GM19452 (cell line): ENCODE results near the gene TMEM223.
A peak's percentile ranks its signal among the peaks of the same experiment; 100 is the strongest.
"Not testable (repeated sequence)": the region's sequence is repeated elsewhere in the genome, so short reads cannot be mapped to it uniquely, and the experiment has no call there.

Source experiments
- ATAC-seq: cut with Tn5 transposase; IDR thresholded peaks from one replicate; pipeline ENCODE4 v1.9.1; 2021; ENCODE audit not compliant: unreplicated experiment

The TMEM223 gene

GRCh38 chr11:62753736-62754603, 37.8 kb downstream of the TMEM223 start, which contains the start of gene ZBTB3:
TSS of gene ZBTB3 (minus strand) at chr11:62754160. CDS start at chr11:62753664, 496 bp downstream.
- peak; percentile 94 for ATAC-seq

- peak; percentile 1 for ATAC-seq
These were observed 38.6 kb downstream of the TMEM223 start for GRCh38 chr11:62752994-62753735.

GRCh38 chr11:62752177-62752785, 39.5 kb downstream of the TMEM223 start:
- ATAC-seq = no peak

GRCh38 chr11:62749931-62750330, 41.9 kb downstream of the TMEM223 start:
- not testable (repeated sequence) for ATAC-seq

GRCh38 chr11:62747475-62748160, 44.2 kb downstream of the TMEM223 start:
- no peak for ATAC-seq
